ENCODE data around the gene TLCD3A.
"Not testable (repeated sequence)": the region's sequence is repeated elsewhere in the genome, so short reads cannot be mapped to it uniquely, and the experiment has no call there.

TLCD3A gene

DNA sequence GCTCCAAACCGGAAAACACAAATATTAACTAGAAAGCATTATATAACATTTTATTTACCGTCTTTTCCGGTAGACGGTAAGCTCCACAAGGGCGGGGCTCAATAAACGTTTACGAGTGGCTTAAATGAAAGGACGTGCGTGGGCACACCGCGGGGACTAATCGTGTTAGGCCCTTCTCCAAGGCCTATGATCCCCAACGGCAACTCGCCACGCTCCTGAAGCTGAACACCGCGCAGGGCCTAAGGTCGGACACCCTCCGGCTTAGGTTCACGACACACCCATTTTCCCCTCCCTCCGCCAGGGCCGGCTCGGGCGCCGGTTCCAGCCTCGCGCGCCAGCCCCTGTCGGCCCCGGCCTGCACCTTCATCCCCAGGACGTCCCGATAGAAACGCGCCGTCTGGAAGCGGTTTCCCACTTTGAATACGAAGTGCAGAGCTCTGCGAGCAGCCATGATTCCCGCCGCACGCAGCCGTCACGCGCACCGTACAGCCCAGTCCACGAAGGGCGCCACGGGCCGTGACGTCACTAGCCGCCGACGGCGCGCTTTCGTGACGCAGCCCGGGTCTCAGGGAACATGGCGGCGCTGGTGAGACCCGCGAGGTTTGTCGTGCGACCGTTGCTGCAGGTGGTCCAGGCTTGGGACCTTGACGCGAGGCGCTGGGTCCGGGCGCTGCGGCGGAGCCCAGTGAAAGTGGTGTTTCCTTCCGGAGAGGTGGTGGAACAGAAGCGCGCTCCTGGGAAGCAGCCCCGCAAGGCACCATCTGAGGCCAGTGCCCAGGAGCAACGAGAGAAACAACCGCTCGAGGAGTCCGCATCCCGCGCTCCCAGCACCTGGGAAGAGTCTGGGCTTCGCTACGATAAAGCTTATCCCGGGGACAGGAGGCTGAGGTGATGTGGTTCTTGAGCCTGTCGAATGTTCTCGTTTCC, 49.7 kb downstream of the TLCD3A start, which contains the start of the genes GLOD4 and MRM3:
GLOD4 (minus strand) TSS at position 476 of the 927 bp plus-strand sequence; CDS start at position 451, 25 bp downstream.
MRM3 (plus strand) TSS at position 549 of the 927 bp plus-strand sequence; CDS start at position 575, 26 bp downstream.
- no peak for TF ChIP-seq SP1 (IDR thresholded peaks at IDR 0.05)
- TF ChIP-seq CTBP1 (IDR thresholded peaks at IDR 0.05; ENCODE audit: borderline replicate concordance) = peak; percentile 28; the same call in 1 of the 2 replicates
- TF ChIP-seq BHLHE40 (IDR thresholded peaks at IDR 0.05; ENCODE audit: borderline replicate concordance) = no peak
- TF ChIP-seq TARDBP (IDR thresholded peaks at IDR 0.05) = peak; percentile 84
- TF ChIP-seq HDGF (IDR thresholded peaks at IDR 0.05; ENCODE audit: borderline replicate concordance) = no peak
- no peak for TF ChIP-seq FOXK2 (IDR thresholded peaks at IDR 0.05)
- TF ChIP-seq, protein P1, sequence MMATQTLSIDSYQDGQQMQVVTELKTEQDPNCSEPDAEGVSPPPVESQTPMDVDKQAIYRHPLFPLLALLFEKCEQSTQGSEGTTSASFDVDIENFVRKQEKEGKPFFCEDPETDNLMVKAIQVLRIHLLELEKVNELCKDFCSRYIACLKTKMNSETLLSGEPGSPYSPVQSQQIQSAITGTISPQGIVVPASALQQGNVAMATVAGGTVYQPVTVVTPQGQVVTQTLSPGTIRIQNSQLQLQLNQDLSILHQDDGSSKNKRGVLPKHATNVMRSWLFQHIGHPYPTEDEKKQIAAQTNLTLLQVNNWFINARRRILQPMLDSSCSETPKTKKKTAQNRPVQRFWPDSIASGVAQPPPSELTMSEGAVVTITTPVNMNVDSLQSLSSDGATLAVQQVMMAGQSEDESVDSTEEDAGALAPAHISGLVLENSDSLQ (IDR thresholded peaks at IDR 0.05) = no peak
- TF ChIP-seq ARNT (IDR thresholded peaks at IDR 0.05) = no peak
- no peak for TF ChIP-seq ZNF384 (IDR thresholded peaks at IDR 0.05)
- no peak for TF ChIP-seq SUZ12 (IDR thresholded peaks at IDR 0.05)
- peak; percentile 68 for TF ChIP-seq ELF4 (IDR thresholded peaks at IDR 0.05)
- TF ChIP-seq FOXM1 (IDR thresholded peaks at IDR 0.05; ENCODE audit: borderline replicate concordance) = no peak
- peak; percentile 89 for TF ChIP-seq L3MBTL2 (conservative IDR thresholded peaks at IDR 0.05)
- TF ChIP-seq NFRKB (IDR thresholded peaks at IDR 0.05) = peak; percentile 54
- TF ChIP-seq LEF1 (IDR thresholded peaks at IDR 0.05; ENCODE audit: borderline replicate concordance) = peak; percentile 65; the same call in 1 of the 2 replicates
- no peak for TF ChIP-seq FOXA1 (IDR thresholded peaks at IDR 0.05)
- DNase-seq (ENCODE audit: extremely low spot score) = peak; percentile 96
- CTCF ChIA-PET = interaction anchor here (1.1 to 1.9 kb wide), 2 partner anchors 97 to 215 kb away, joined by 3 to 5 read pairs; partner anchors contain the start of gene TIMM22
- POLR2A ChIA-PET = interaction anchor here (0.6 to 3.5 kb wide), 15 partner anchors 9 to 370 kb away, joined by 3 to 16 read pairs (median 4); partner anchors contain the start of genes GEMIN4, NXN and TIMM22

DNA sequence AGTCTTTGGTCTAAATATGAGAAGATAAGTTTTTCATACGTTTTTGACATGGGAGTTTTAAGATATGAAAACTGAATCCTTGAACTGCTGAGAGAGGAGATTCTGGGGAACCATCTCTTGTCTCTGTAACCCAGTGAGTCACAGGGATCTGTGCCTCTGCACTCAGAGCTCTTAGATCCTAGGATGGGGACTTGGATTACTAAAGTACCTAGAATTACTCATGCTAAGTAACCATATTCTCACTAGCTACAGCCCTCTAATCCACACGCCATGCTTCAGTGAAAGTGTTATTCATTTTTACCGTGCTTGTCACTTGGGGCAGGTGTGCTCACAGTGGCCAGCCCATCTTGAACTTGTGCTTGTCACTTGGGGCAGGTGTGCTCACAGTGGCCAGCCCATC, 51.7 kb downstream of the TLCD3A start:
- ChIA-PET CTCF (no interaction called here), POLR2A (interaction anchor here (3.5 kb wide), 1 partner anchor 196 kb away, joined by 16 read pairs; the partner anchor contains the start of gene NXN)
- DNase-seq (ENCODE audit: extremely low spot score) = no peak
- TF ChIP-seq ELF4 (IDR thresholded peaks at IDR 0.05) = no peak
- no peak for TF ChIP-seq FOXK2 (IDR thresholded peaks at IDR 0.05)
- TF ChIP-seq FOXM1 (IDR thresholded peaks at IDR 0.05; ENCODE audit: borderline replicate concordance) = no peak
- no peak for TF ChIP-seq TARDBP (IDR thresholded peaks at IDR 0.05)
- TF ChIP-seq SUZ12 (IDR thresholded peaks at IDR 0.05) = no peak
- no peak for TF ChIP-seq LEF1 (IDR thresholded peaks at IDR 0.05; ENCODE audit: borderline replicate concordance)
- TF ChIP-seq BHLHE40 (IDR thresholded peaks at IDR 0.05; ENCODE audit: borderline replicate concordance) = no peak
- no peak for TF ChIP-seq ARNT (IDR thresholded peaks at IDR 0.05)
- no peak for TF ChIP-seq ZNF384 (IDR thresholded peaks at IDR 0.05)
- no peak for TF ChIP-seq CTBP1 (IDR thresholded peaks at IDR 0.05; ENCODE audit: borderline replicate concordance)
- no peak for TF ChIP-seq SP1 (IDR thresholded peaks at IDR 0.05)
- no peak for TF ChIP-seq HDGF (IDR thresholded peaks at IDR 0.05; ENCODE audit: borderline replicate concordance)
- TF ChIP-seq NFRKB (IDR thresholded peaks at IDR 0.05) = no peak

DNA sequence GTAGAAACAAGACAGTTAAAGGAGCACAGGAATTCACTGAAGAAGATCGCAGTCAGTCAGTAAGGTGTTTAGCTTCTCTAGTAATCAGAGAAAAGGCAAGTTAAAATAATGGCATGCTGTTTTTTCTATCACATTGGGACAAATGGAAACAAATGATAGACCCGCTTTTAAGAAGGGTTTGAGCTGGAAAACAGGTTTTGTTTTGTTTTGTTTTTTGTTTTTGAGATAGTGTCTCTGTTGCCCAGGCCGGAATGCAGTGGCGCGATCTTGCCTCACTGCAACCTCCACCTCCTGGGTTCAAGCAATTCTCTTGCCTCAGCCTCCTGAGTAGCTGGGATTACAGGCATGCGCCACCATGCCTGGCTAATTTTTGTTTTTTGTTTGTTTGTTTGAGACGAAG, 53.5 kb downstream of the TLCD3A start:
- POLR2A ChIA-PET; DNase-seq (ENCODE audit: extremely low spot score); CTCF ChIA-PET: not testable (repeated sequence)

GRCh38 chr17:787641-788221, 55.3 kb downstream of the TLCD3A start:
- DNase-seq (ENCODE audit: extremely low spot score) = no peak
- ChIA-PET POLR2A (no interaction called here), CTCF (no interaction called here)
- TF ChIP-seq LEF1 (IDR thresholded peaks at IDR 0.05; ENCODE audit: borderline replicate concordance) (no peak), NFRKB (IDR thresholded peaks at IDR 0.05) (no peak), FOXK2 (IDR thresholded peaks at IDR 0.05) (no peak), FOXA1 (IDR thresholded peaks at IDR 0.05) (no peak), ELF4 (IDR thresholded peaks at IDR 0.05) (no peak), HDGF (IDR thresholded peaks at IDR 0.05; ENCODE audit: borderline replicate concordance) (no peak), TARDBP (IDR thresholded peaks at IDR 0.05) (no peak), ZNF384 (IDR thresholded peaks at IDR 0.05) (no peak), ARNT (IDR thresholded peaks at IDR 0.05) (no peak), L3MBTL2 (conservative IDR thresholded peaks at IDR 0.05) (no peak), SUZ12 (IDR thresholded peaks at IDR 0.05) (no peak), FOXM1 (IDR thresholded peaks at IDR 0.05; ENCODE audit: borderline replicate concordance) (no peak), CTBP1 (IDR thresholded peaks at IDR 0.05; ENCODE audit: borderline replicate concordance) (no peak), BHLHE40 (IDR thresholded peaks at IDR 0.05; ENCODE audit: borderline replicate concordance) (no peak), SP1 (IDR thresholded peaks at IDR 0.05) (no peak)
- TF ChIP-seq, protein P1 (IDR thresholded peaks at IDR 0.05) = no peak

- CTCF ChIA-PET = no interaction called here
- POLR2A ChIA-PET = no interaction called here
- DNase-seq (ENCODE audit: extremely low spot score) = no peak
- no peak for TF ChIP-seq LEF1 (IDR thresholded peaks at IDR 0.05; ENCODE audit: borderline replicate concordance)
- no peak for TF ChIP-seq BHLHE40 (IDR thresholded peaks at IDR 0.05; ENCODE audit: borderline replicate concordance)
- no peak for TF ChIP-seq NFRKB (IDR thresholded peaks at IDR 0.05)
- no peak for TF ChIP-seq ELF4 (IDR thresholded peaks at IDR 0.05)
- no peak for TF ChIP-seq HDGF (IDR thresholded peaks at IDR 0.05; ENCODE audit: borderline replicate concordance)
- TF ChIP-seq ZNF384 (IDR thresholded peaks at IDR 0.05) = no peak
- no peak for TF ChIP-seq SP1 (IDR thresholded peaks at IDR 0.05)
- no peak for TF ChIP-seq SUZ12 (IDR thresholded peaks at IDR 0.05)
- TF ChIP-seq FOXK2 (IDR thresholded peaks at IDR 0.05) = no peak
- no peak for TF ChIP-seq FOXA1 (IDR thresholded peaks at IDR 0.05)
- TF ChIP-seq, protein P1 (IDR thresholded peaks at IDR 0.05) = no peak
- TF ChIP-seq FOXM1 (IDR thresholded peaks at IDR 0.05; ENCODE audit: borderline replicate concordance) = no peak
- no peak for TF ChIP-seq ARNT (IDR thresholded peaks at IDR 0.05)
- TF ChIP-seq TARDBP (IDR thresholded peaks at IDR 0.05) = no peak
These were observed 56.2 kb downstream of the TLCD3A start for GRCh38 chr17:788551-788950.

Measured in HEK293T (cell line).